Hepatocyte (in vitro differentiated cells): ENCODE results near the gene SKIL. TPM values are rescaled to one million over a fixed set of nuclear protein-coding genes. Genes with fewer than 3 reads are reported as not detected.

Experiments used
- DNase-seq: peaks from one replicate; pipeline ENCODE4 v3.0.0-alpha.2; 2016; ENCODE audit warnings: low spot score
- H2AFZ ChIP-seq: fragments of 200-600 bp; sonication (generic); 2 replicates; pipeline ENCODE4 v1.6.0; 2016; ENCODE audit warnings: antibody characterized with exemption, mild to moderate bottlenecking
- H3K27ac ChIP-seq: fragments of 200-600 bp; sonication (generic); 2 replicates; pipeline ENCODE4 v1.5.1; 2016; ENCODE audit warnings: mild to moderate bottlenecking
- H3K27me3 ChIP-seq: fragments of 200-600 bp; sonication (generic); 2 replicates; pipeline ENCODE4 v1.6.1; 2016
- H3K36me3 ChIP-seq: fragments of 200-600 bp; sonication (generic); replicated peaks from 2 replicates; pipeline ENCODE4 v1.5.1; 2016; ENCODE audit warnings: low read depth; ENCODE audit not compliant: insufficient read depth
- H3K4me1 ChIP-seq: fragments of 200-600 bp; sonication (generic); 2 replicates; pipeline ENCODE4 v1.5.1; 2016; ENCODE audit warnings: mild to moderate bottlenecking, moderate library complexity; ENCODE audit not compliant: insufficient read depth
- H3K4me2 ChIP-seq: fragments of 200-600 bp; sonication (generic); 2 replicates; pipeline ENCODE4 v1.6.0; 2016
- H3K4me3 ChIP-seq: fragments of 200-600 bp; sonication (generic); 2 replicates; pipeline ENCODE4 v1.5.1; 2016; ENCODE audit warnings: mild to moderate bottlenecking
- H3K79me2 ChIP-seq: fragments of 200-600 bp; sonication (generic); 2 replicates; pipeline ENCODE4 v1.6.0; 2017; ENCODE audit warnings: mild to moderate bottlenecking
- H3K9me2 ChIP-seq: fragments of 200-600 bp; sonication (generic); replicated peaks from 2 replicates; pipeline ENCODE4 v1.6.0; 2017; ENCODE audit warnings: mild to moderate bottlenecking; ENCODE audit not compliant: insufficient read depth
- H3K9me3 ChIP-seq: fragments of 200-600 bp; sonication (generic); 2 replicates; pipeline ENCODE4 v1.5.1; 2016; ENCODE audit warnings: low read depth, mild to moderate bottlenecking
- H4K20me1 ChIP-seq: fragments of 200-600 bp; sonication (generic); 2 replicates; pipeline ENCODE4 v1.6.0; 2016; ENCODE audit warnings: mild to moderate bottlenecking; ENCODE audit not compliant: insufficient read depth, poor library complexity, severe bottlenecking
- CTCF ChIP-seq: fragments of 200-600 bp; sonication (generic); IDR thresholded peaks from 2 replicates; pipeline ENCODE4 v1.5.1; 2016; ENCODE audit warnings: antibody characterized with exemption, mild to moderate bottlenecking; ENCODE audit not compliant: poor library complexity
- EZH2 ChIP-seq: fragments of 200-600 bp; sonication (generic); IDR thresholded peaks from 2 replicates; pipeline ENCODE4 v1.6.1; 2016; ENCODE audit warnings: antibody characterized with exemption, mild to moderate bottlenecking, borderline replicate concordance
- EZH2phosphoT487 ChIP-seq: fragments of 200-600 bp; sonication (generic); IDR thresholded peaks from one replicate; pipeline ENCODE4 v1.6.1; 2018; ENCODE audit warnings: antibody characterized with exemption, mild to moderate bottlenecking, low read depth, moderate library complexity; ENCODE audit not compliant: unreplicated experiment, severe bottlenecking
- WGBS: methylation state at CpG from one replicate; pipeline ENCODE4 v1.1.6; 2016; ENCODE audit warnings: low lambda C conversion rate; ENCODE audit errors: missing lambda C conversion rate; 5-methylcytosine and 5-hydroxymethylcytosine counted together
- polyA plus RNA-seq: library from polyadenylated mRNA; unstranded; fragments of >200 nt; fragmentation: Nextera tagmentation; extraction: Ambion mirVana; gene quantifications from 2 replicates; pipeline ENCODE4 v1.2.1, GENCODE V29; 2016
- total RNA-seq: library from RNA; depleted of rRNA; stranded (reverse); fragments of >200 nt; gene quantifications from 2 replicates; pipeline ENCODE4 v1.2.3, GENCODE V29; 2014

SKIL gene
- total and polyA plus RNA-seq, 2 experiments from 2014 or later, result 28.9 to 87.5 TPM

GRCh38 chr3:170330366-170330765, 27.1 kb upstream of the SKIL start:
- 59% methylated on average over 5 of the region's 5 CpGs for WGBS

GRCh38 chr3:170331143-170331542, 26.4 kb upstream of the SKIL start:
- Histone ChIP-seq H3K4me2 (peak overlapping the region; percentile 5), H3K4me1 (peaks cover 13% of the 10 kb centered on the region), H3K4me3 (no peak overlapping the region), H3K27ac (peak overlapping the region; percentile 94), H3K9me2 (no peaks in the 10 kb centered on the region), H4K20me1 (no peaks in the 10 kb centered on the region), H2AFZ (no peak overlapping the region), H3K79me2 (no peaks in the 10 kb centered on the region), H3K27me3 (no peaks in the 10 kb centered on the region), H3K36me3 (no peaks in the 10 kb centered on the region), H3K9me3 (no peaks in the 10 kb centered on the region)
- TF ChIP-seq EZH2phosphoT487 (no peak), EZH2 (no peak), CTCF (no peak)
- 60% methylated on average over 4 of the region's 4 CpGs for WGBS
- DNase-seq, result peak; percentile 85

More at GRCh38 chr3:170330366-170330765, 27.1 kb upstream of the SKIL start:
- Histone ChIP-seq H3K4me3 (no peak overlapping the region), H3K4me1 (peaks cover 13% of the 10 kb centered on the region), H2AFZ (no peak overlapping the region), H3K27ac (peak overlapping the region; percentile 94), H4K20me1 (no peaks in the 10 kb centered on the region), H3K27me3 (no peaks in the 10 kb centered on the region), H3K9me3 (no peaks in the 10 kb centered on the region), H3K4me2 (peak overlapping the region; percentile 5), H3K79me2 (no peaks in the 10 kb centered on the region), H3K36me3 (no peaks in the 10 kb centered on the region), H3K9me2 (no peaks in the 10 kb centered on the region)
- DNase-seq, result peak; percentile 69
- TF ChIP-seq EZH2phosphoT487 (no peak), CTCF (no peak), EZH2 (no peak)

DNA sequence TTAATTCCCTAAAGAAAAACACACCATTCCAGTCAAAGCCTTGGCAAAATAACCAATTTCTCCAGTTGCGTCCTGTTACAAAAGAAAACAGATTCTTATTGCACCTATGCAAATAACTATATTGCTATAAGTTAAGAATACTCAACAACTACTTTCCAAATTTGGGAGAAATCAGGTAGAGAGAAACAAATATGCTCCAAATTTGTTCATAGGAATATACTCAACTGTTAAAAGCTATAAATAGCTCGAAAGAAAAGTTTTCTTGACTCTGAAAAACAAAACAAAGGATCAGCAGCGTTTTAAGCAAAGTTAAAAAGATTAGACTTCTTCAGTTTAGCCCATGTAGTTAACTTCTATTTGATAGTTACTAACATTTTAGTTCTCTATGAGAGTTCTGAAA, 20.1 kb upstream of the SKIL start:
- no peak for DNase-seq
- Histone ChIP-seq H2AFZ (no peak overlapping the region), H3K4me2 (no peak overlapping the region), H3K36me3 (no peaks in the 10 kb centered on the region), H3K27me3 (no peaks in the 10 kb centered on the region), H3K27ac (no peak overlapping the region), H3K9me3 (no peaks in the 10 kb centered on the region), H3K4me3 (no peak overlapping the region), H4K20me1 (no peaks in the 10 kb centered on the region), H3K4me1 (no peaks in the 10 kb centered on the region), H3K79me2 (no peaks in the 10 kb centered on the region), H3K9me2 (no peaks in the 10 kb centered on the region)
- TF ChIP-seq EZH2phosphoT487 (no peak), EZH2 (no peak), CTCF (no peak)
- 92% methylated on average over 3 of the region's 3 CpGs for WGBS
